H4 (cell line): ENCODE data around the gene ARHGAP44. TPM values are rescaled to one million over a fixed set of nuclear protein-coding genes. Genes with fewer than 3 reads are reported as not detected.

Source experiments
- DNase-seq: peaks from one replicate; pipeline ENCODE4 v3.0.0-alpha.2; 2015; ENCODE audit warnings: low spot score
- total RNA-seq: library from RNA; depleted of rRNA; stranded (reverse); fragments of >200 nt; shearing (Covaris generic); gene quantifications from 2 replicates; pipeline ENCODE4 v1.2.3, GENCODE V29; 2014

The ARHGAP44 gene
- total RNA-seq, 1 experiment from 2014 or later, result 1.7 TPM

DNA sequence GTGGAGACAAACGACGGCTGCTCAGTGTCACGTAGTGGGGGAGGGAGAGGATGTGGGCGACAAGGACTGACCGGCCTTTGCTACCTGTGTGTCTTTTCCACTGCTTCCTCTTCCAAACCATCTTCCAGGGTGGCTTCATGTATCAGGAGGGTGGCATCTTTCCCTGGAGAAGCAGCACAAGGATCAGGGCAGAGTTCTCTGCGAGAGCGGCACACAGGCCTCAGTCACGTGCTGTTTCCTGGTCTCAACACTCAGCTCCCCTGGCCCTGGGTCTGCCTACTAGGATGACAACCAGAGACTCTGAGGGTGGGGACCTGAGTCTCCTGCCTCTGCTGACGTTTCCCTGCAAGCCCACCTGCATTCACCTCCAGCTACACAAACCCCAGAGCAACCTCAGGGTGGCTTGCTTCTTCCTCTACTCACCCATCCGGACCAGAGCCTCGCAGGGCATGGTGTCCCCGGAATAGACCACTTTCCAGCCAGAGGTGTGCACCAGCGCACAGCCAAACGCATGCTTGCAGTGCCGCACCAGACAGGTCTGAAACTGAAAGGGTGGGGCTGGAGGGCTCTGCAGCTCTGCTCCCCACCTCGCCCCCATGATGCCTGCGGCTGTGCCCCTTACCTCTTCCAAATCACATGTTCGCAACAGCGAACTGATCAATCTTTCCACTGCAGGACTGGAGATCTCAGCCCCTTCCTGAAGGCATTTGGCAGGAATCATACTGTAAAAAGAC lies 205.2 kb downstream of the ARHGAP44 start:
- no peak for DNase-seq

DNA sequence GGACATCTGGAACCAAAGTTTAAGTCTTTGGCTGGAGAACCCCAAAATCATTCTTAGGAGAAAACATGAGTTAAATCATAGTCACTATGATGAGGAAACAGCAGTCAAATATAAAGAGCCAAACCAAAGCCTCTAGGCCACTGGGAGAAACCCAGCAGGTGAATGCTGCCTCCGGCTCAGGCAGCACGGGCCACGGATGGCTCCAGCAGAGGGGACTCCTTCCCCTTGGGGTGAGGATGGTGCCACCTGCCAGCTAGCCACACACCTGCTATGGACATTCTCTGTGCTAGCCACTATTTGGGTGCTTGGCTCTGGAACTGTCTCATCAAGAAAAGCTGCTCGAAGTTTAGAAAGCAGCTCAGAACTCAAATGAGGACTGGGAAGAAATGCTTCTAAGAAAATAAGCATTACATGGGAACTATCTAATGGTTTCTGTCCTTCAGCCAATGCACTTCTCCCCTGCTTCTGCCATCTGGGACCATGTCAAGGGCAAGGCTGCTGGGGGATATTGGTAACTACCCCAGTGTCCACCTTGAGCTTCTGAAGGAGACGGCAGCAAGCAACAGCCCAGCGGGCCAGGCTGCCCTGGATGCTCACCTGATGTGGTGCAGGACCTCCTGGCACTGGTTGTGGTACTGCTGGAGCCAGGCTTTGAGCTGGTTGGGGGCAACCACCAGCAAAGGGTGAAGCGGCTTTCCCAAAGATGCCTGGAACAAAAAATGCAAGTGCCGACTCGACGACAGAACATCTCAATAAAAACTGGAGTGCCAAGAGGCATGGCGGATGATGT lies 206.0 kb downstream of the ARHGAP44 start:
- no peak for DNase-seq

DNA sequence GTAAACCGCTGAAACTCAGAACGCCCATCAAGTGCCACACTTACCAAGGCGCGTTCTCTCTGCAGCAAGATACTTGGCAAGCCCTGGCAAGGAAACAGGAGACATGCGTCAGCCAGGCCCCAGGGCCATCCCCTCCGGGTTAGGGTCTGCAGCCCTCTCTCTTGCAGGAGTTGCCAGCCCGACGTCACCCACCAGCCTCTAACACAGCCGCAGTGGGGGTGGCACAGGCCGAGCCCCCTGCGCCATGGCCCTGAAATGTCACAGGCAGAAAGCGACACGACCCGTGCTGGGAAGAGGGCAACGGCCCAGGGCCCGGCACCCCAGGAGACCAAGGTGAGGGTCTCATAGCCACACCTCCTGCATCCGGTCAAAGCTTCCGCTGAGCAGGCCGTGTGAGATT lies 206.6 kb downstream of the ARHGAP44 start:
- no peak for DNase-seq

DNA sequence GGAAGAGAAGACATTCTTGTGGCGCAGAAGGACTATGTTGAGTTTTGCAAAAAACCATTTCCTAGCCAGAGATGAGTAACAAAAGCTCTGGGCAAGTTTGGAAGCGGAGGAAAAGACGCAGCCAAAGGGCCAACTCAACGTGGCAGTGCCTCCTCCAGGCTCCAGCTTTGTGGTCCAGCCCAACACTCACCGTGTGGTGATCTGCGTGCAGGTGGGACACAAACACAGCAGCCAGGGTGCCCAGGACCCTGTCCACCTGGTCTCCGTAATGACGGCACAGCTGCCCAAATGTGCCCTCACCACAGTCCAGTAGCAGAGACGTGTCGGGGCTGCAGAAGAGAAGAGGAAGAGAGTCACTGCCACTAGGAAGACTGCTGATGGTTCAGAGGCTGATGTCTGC lies 207.1 kb downstream of the ARHGAP44 start:
- DNase-seq, result no peak

DNA sequence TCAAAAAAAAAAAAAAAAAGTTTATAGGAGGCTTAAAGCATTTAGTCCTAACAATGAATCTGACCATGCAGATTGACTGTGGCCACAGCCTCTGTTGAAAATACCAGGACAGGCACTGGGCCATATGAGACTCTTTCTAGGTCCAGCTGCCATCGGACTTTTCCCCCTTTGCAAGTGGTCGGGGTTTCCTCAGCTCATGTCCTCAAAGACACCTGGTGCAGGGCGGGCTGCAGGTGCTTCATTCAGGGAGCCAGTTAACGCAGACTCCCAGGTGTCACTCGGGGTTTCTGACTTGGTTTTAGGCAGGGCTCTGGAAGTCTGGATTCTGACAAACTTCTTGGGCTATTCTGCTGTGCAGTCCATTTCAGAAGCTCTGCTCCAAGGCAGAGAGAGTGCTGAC lies 207.6 kb downstream of the ARHGAP44 start:
- no peak for DNase-seq

DNA sequence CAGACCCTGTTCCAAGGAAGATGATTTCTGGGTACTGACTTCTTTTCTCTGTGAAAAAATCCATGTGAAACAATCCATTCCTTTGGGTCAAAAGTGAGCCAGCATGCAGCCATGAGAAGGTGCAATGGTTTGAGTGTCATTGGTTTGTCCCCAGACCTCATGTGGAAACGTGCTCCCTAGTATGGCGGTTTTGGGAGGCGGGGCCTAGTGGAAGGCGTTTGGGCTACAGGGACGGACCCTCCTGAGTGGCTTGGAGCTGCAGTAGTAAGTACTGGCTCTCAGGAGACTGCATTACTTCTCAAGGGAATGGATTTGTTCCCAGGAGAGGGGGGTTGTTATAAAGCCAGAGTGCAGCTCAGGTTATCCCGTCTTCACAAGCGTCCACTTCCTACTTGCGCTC lies 209.2 kb downstream of the ARHGAP44 start:
- DNase-seq, result no peak

DNA sequence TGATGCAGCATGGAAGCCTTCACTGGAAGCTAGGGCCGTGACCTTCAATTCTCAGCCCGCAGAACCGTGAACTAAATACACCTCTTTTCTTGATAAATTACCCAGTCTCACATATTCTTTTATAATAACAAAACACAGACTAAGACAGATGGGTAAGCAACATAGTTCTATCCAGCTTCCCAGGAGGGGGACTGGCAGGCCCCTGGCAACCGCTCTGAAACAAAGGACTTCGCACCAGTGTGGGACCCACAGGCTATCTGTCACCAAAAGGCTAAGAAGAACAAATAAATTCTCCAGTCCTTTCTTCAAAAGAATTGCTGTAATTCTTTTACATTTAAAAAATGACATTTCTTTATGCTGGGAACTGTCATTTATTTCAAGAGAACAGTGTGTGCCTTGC lies 209.6 kb downstream of the ARHGAP44 start:
- no peak for DNase-seq

DNA sequence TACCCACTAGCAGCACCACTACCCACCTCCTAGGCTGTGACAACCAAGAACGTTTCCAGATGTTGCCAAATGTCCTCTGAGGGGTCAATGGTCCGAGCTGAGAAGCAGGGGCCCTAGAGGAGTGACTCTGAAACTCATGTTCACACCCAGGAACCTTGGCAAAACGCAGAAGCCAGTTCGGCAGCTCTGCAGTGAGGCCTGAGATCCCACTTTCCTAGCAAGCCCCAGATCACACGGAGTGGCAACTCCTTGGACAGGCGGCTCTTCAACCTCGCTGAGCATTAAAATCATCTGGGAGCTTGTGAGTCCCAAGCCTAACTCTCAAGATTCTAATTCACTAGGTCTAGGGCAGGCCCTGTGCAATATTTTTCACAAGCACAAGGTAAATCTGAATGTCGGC lies 211.3 kb downstream of the ARHGAP44 start:
- DNase-seq, result no peak

DNA sequence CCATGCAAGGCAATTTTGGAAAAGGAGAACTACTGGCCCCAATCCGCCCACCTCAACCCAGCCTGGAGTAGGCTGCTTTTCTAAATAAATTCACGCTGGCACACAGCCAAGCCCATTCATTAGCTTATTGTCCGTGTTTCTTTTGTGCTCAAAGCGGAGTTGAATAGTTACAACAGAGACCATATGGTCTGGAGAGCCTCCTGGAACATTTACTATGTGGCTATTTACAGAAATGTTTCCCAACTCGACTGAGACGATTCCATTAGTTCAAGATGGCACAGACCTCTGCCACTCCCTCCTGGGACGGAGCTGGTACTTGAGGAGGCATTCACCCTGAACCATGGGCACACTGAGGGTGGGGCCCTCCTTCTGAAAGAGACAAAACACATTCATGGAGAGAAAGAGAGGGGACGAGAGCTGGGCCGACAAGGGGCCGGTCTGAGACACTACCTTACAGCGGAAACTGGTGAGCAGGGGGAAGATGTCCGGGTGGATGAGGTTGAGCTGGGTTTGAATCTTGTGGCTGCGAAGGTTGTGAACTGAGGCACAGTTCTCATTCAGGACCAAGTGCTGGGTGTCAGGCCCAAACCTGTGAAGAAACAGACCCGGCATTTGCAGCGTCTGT lies 212.8 kb downstream of the ARHGAP44 start:
- no peak for DNase-seq

DNA sequence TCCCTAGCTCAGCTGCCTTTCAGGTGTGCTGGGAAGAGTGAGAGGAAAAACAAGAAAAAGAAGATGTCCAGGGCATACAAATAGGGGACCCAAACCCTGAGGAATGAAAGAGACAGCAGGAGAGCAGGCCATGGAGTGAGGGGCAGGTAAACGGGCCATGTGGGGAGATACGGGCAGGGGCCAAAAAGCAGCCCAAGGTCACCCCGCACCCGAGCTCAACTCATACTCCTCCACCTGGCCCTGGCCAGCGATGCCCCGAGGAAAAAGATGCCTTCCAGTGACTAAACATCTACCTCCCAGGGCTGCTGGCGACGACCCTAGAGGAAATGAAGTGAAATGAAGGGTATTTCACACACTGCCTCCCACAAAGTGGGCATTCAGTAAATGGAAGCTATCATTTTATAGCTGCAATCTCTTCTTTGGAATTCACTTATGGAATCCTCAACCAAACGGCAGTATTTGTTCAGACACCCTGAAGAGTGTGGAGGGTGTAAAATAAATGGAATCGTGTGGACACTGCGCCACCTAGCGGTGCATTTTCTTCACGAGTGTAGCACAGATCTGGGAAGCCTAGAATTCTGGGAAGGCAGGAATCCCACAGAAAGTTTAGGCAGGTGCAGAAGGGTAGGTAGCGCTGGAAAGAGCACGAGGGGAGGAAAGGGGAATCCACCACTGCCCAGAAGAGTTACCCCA lies 213.6 kb downstream of the ARHGAP44 start:
- peak; percentile 48 for DNase-seq

DNA sequence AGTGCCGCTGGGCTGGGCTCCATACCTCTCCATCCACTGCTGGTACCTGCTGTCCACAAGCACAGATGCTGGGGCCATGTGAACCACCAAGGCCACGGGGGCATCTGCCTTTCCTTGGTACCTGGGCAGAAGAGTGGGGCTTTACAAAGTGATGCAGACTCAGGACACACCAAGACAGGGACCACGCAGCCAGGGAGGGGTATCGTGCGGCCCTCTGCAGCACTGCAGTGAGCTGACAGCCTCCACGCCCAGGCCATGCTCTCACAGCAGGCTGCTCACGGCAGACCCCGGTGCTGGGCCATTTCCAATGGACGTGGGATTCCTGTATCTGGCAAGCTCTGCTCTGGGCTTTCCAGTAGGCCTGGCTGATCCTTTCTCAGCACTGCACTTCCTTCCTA lies 214.2 kb downstream of the ARHGAP44 start:
- no peak for DNase-seq

DNA sequence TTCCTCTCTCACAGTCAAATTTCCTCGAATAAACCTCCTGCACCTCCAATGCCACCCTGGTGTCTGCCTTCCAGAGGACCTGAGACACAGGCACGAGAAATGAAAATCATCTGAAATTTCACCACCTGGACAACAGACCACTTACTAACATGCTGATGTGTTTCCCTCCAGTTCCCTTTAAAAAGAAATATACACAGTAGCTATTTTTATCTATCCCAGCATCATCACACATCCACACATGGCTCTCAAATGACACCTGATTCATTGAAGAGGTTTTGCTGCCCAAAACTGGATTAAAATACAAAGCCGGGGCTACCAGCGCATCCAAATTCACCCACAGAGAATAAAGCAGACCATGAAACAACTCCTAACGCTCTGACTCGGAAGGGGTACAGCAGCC lies 214.6 kb downstream of the ARHGAP44 start:
- no peak for DNase-seq

DNA sequence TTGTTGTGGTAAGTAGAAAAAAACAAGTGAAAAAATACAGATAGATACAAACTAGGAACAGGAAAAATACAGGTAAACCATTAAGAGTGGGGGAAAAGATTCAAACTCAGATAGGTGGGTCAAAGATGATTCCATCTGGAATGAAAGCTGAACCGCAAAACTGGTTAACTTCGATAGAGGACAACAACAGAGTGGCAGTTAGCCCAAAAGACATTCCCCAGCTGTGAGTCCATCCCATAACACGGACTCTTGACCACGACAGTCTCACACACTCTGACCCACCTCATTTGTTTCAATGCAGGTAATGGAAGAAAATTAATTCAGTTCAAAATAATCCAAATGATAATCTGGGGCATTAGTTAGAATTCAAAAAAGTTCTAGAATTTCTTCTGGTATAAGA lies 215.0 kb downstream of the ARHGAP44 start:
- DNase-seq, result no peak

DNA sequence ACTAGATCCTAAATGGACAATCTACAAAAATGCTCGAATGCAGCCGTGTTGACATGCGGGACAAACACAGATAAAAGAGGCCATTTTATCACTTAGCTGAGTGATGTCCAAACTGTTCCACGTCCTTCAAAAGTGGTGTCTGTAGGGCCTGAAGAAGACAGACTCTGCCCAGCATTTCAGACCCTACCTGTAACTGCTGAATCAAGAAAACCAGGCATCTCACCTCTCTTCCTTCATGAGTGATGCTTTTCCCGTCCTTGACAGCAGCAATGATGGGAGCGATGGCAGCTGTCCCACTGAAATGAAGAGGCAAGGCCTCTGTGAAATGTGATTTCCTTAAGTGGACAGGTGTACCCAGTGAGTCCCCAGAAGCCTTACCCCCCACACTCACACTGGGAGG lies 216.2 kb downstream of the ARHGAP44 start:
- DNase-seq, result no peak

DNA sequence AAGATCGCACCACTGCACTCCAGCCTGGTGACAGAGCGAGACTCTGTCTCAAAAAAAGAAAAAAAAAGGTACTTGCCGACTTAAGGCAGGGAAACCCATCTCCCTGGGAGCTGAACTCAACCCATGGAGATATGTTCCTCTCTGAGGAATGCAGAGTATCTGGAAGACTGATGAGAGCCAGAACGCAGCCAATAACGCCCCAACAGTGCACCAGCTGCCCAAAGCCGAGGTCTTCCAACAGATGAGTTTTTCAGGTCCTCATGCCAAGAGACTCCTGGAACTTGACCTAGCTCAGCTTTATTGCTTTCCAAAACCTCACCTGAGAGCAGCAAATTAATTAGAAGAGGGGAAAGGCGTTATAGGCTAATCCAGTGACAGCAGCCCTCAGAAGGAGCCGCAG lies 219.2 kb downstream of the ARHGAP44 start:
- no peak for DNase-seq

DNA sequence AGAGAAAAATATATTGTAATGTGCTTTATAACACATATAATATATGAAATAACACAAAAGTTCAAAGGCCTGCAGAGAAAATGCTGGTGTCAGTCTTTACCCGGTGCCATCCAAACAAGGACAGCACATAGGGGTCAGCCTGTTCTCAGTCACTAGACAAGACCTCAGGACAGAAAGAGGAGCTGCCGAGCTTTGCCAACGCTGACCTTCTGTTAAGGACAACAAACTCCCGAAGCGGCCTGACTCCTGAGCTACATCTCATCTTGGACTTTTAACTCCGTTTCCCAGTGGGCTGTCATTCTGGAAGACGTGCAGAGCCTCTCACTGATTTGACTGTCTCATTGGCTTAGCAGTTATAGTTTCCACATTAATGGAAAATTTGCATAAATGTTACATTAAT lies 221.7 kb downstream of the ARHGAP44 start:
- no peak for DNase-seq

DNA sequence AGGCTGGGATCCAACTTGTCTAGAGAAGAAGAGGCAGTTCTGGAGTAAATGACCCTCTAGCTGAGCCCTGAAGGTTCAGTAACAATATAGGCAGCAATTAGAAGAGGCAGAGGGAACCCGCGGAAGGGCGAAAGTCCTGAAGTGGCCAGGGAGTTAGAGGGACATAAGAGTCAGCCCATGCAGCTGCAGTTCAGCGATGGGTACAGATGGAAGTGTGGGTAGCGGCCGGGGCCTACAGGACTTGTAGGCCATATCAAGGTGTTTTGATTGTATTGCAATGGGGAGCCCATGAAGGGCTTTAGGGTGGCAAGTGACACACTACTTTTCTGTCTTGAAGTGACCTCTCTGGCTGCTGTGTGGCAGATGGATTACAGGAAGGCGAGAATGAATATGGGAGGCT lies 225.5 kb downstream of the ARHGAP44 start:
- no peak for DNase-seq

DNA sequence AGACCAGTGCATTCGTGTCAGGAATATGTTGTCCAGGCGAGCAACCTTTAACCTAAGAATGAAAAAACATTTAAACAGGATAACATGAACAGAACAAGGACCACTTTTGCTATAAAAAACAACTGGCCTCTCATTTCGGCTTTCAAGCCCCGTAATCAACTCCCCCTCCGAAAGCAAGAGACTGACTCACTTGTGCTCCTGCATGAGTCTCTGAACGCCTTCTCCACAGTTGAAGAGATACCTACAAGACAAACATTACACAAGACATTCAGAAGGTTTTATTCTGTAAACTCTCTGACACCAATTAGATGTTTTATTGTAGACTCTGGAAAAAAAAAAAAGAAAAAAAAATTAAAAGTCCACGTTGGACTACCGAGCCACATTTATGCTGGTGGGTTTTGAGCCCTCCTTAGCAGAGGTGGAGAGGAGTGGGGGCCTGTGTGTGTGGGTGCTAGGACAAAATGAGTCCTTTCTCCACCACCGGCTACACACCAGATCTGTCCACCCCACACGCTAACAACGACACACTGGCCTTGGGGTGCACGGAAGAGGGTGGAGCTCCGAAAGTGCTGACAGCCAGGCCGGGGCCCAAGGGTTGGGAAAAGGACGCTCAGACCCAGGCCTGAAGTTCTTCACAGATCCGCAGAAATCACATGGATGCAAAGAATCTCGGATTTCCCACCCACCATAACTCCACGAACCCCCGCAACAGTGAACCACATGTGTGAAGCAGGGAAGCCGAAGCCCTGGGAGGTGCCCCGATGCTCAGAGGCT lies 227.8 kb downstream of the ARHGAP44 start:
- no peak for DNase-seq

DNA sequence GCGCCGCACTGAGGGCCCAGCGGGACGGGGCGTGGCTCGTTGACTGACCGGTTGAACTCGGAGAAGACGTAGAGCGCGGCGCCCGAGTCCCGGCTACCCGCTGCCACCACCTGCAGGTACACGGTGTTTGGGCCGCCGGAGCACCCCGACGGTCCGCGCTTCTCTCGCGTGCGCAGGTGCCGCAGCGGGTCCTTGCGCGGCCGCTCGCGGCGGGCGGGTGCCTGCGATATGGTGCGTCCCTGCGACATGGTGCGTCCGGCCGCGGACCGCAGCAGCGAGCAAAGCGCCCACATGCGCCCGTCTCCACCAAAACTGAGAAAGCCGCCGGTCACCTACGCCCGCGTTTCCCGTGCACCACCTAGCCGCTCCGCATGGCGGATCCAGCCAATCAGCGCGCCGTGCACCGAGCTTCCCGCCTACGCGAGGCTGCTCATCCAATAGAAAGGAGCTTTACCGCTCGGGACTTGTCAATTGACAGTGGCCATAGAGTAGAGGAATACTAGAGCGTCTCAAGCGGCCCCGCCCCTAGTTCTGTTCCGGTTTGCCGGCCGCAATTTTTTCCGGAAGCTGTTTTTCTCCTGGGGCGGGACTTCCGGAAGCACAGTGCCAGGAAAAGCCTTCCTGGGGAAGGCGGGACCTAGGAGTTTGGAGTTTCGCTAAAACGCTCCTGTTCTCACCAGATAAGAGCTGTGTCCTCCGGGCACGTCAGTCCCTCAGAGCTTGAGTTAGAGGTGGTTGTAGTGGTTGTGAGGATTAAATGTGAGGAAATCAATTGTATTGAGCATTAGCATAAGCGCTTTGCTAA lies 228.6 kb downstream of the ARHGAP44 start, which contains the start of gene ELAC2:
Gene ELAC2, minus strand, starts transcription at position 373 of the 805 bp plus-strand sequence. Its CDS starts 80 bp downstream, at position 293.
- DNase-seq, result peak; percentile 93

DNA sequence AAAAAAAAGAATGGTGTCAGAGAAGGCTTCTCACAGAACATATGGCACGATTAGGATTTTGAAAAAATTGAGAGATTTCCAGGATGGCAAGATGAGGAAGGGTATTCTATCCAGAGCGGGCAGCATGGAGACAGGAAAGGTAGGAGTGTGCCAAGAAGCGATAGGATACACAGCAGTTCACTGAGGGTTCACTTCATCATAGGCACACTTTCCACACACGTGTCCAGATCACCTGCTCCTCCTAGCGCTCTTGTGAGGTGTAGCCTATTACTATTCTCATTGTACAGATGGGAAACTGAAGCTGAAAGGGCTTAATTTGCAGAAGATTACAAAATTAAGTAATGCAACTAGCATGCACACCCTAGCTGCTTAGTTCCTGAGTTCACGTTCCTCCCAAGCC lies 234.7 kb downstream of the ARHGAP44 start:
- no peak for DNase-seq
